MCF 10A (cell line): ENCODE data around the gene SDHAF1. TPM values are rescaled to one million over a fixed set of nuclear protein-coding genes. Genes with fewer than 3 reads are reported as not detected.
"Not testable (repeated sequence)": the region's sequence is repeated elsewhere in the genome, so short reads cannot be mapped to it uniquely, and the experiment has no call there.

Experiments used
- BruUV-seq: library from RNA; stranded (reverse); fragments of 400-500 nt; replicated peaks from 2 replicates; lab custom pipeline; 2021; lab: Mats Ljungman, UMichigan
- CTCF ChIA-PET: fragments of 300-600 bp; sonication (Branson Sonifier 250); formaldehyde crosslinking; extraction: SDS; loops from one replicate; lab custom pipeline; 2021; ENCODE audit warnings: antibody characterized with exemption, inconsistent platforms; lab: Yijun Ruan, JAX
- POLR2A ChIA-PET: fragments of 300-600, 350-650 bp; sonication (Branson Sonifier 250); formaldehyde crosslinking; extraction: SDS; loops from one replicate; lab custom pipeline; 2020; ENCODE audit warnings: antibody characterized with exemption, inconsistent platforms; lab: Yijun Ruan, JAX
- DNase-seq: peaks from one replicate; pipeline ENCODE4 v3.0.0-alpha.2; 2018; ENCODE audit not compliant: unreplicated experiment
- H3K27ac Mint-ChIP-seq: one replicate; pipeline ENCODE4 v1.8.0; 2022; ENCODE audit warnings: mild to moderate bottlenecking, low read depth, mixed read lengths; ENCODE audit not compliant: unreplicated experiment
- H3K27me3 Mint-ChIP-seq: one replicate; pipeline ENCODE4 v1.8.0; 2022; ENCODE audit warnings: mixed read lengths; ENCODE audit not compliant: insufficient read depth, unreplicated experiment
- H3K36me3 Mint-ChIP-seq: one replicate; pipeline ENCODE4 v1.8.0; 2022; ENCODE audit warnings: mild to moderate bottlenecking, moderate library complexity, mixed read lengths; ENCODE audit not compliant: insufficient read depth, unreplicated experiment
- H3K4me1 Mint-ChIP-seq: one replicate; pipeline ENCODE4 v1.8.0; 2022; ENCODE audit warnings: mixed read lengths; ENCODE audit not compliant: insufficient read depth, unreplicated experiment
- H3K4me3 Mint-ChIP-seq: one replicate; pipeline ENCODE4 v1.8.0; 2022; ENCODE audit warnings: mild to moderate bottlenecking, moderate library complexity, mixed read lengths; ENCODE audit not compliant: unreplicated experiment
- H3K9me3 Mint-ChIP-seq: one replicate; pipeline ENCODE4 v1.8.0; 2022; ENCODE audit warnings: mixed read lengths; ENCODE audit not compliant: unreplicated experiment
- intact Hi-C: fragments of 100-400 bp; cut with micrococcal nuclease; formaldehyde crosslinking; loops from 2 replicates; pipeline ENCODE4 v1.14.1; 2022
- total RNA-seq: library from RNA; stranded (reverse); gene quantifications from 2 replicates; pipeline ENCODE4 v1.2.3, GENCODE V29; 2022
- TF ChIP-seq, protein P1 (sequence below): fragments of 200-600 bp; IDR thresholded peaks from one replicate; pipeline ENCODE4 v1.8.0; 2022; ENCODE audit warnings: antibody characterized with exemption, mild to moderate bottlenecking; ENCODE audit not compliant: unreplicated experiment

The SDHAF1 gene
- total RNA-seq, 1 experiment from 2014 or later, result 14.4 TPM

DNA sequence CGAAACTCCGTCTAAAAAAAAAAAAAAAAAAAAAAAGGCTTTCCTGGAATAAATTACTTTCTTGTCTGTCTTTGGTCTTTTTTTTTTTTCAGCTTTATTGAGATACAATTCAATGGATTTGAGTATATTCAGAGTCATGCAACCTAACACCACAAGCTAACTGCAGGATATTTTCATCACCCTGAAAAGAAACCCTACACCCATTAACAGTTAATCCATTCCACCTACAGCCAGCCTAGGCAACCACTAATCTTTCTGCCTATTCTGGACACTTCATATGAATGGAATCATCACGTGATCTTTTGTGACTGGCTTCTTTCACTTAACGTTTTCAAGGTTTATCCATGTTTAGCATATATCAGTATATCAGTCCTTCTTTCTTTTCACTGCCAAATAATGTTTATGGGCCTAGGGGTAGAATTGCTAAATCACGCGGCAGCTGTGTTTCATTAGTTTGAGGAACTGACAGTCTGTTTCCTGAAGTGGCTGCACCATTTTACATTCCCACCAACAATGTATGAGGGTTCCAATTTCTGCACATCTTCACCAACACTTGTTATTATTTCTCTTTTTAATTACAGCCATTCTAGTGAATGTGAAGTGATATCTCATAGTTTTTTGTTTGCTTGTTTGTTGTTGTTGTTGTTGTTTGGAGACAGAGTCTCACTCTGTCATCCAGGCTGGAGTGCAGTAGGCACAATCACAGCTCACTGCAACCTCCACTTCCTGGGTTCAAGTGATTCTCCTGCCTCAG lies 38.9 kb upstream of the SDHAF1 start:
- Mint-ChIP-seq H3K27me3 (peaks cover 34% of the 10 kb centered on the region), H3K36me3 (no peaks in the 10 kb centered on the region), H3K27ac (no peak overlapping the region), H3K4me3 (no peak overlapping the region), H3K9me3 (no peaks in the 10 kb centered on the region), H3K4me1 (no peaks in the 10 kb centered on the region)
- TF ChIP-seq, protein P1, sequence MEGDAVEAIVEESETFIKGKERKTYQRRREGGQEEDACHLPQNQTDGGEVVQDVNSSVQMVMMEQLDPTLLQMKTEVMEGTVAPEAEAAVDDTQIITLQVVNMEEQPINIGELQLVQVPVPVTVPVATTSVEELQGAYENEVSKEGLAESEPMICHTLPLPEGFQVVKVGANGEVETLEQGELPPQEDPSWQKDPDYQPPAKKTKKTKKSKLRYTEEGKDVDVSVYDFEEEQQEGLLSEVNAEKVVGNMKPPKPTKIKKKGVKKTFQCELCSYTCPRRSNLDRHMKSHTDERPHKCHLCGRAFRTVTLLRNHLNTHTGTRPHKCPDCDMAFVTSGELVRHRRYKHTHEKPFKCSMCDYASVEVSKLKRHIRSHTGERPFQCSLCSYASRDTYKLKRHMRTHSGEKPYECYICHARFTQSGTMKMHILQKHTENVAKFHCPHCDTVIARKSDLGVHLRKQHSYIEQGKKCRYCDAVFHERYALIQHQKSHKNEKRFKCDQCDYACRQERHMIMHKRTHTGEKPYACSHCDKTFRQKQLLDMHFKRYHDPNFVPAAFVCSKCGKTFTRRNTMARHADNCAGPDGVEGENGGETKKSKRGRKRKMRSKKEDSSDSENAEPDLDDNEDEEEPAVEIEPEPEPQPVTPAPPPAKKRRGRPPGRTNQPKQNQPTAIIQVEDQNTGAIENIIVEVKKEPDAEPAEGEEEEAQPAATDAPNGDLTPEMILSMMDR, result no peak
- no peak for DNase-seq
- CTCF ChIA-PET, result no interaction called here
- POLR2A ChIA-PET, result no interaction called here
- intact Hi-C loops, result no loop called here
- no TSS peak for BruUV-seq

DNA sequence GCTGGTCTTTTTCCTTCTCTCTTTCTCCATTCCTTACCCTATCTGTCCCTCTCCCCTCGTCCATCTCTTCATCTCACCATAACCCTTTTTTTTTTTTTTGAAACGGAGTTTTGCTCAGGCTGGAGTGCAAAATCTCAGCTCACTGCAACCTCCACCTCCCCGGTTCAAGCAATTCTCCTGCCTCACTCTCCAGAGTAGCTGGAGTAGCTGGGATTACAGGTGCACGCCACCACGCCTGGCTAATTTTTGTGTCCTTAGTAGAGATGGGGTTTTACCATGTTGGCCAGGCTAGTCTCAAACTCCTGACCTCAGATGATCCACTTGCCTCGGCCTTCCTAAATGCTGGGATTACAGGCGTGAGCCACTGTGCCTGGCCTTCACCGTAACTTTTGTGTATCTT lies 37.6 kb upstream of the SDHAF1 start:
- POLR2A ChIA-PET, H3K4me1 Mint-ChIP-seq, DNase-seq, H3K4me3 Mint-ChIP-seq, H3K9me3 Mint-ChIP-seq, intact Hi-C loops, H3K27ac Mint-ChIP-seq, BruUV-seq, H3K36me3 Mint-ChIP-seq: not testable (repeated sequence)
- CTCF ChIA-PET, result interaction anchor here (0.6 to 0.7 kb wide), 2 partner anchors 10 to 408 kb away, joined by 3 to 5 read pairs; no protein-coding TSS in a partner anchor
- peaks cover 34% of the 10 kb centered on the region for H3K27me3 Mint-ChIP-seq

DNA sequence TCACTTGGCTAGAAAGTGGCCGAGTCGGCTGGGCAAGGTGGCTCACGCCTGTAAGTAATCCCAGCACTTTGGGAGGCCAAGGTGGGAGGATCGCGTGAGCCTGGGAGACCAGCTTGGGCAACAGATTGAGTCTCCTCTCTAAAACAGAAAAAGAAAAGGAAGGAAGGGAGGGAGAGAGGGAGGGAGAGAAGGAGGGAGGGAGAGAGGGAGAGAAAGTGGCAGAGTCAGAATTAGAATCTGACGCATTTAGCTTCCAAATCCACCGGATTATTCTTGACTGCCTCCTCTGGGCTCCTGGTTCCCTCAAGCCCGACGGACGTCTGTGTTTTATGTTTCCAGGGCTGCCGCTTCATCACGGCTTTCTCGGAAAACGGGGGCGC lies 36.3 kb upstream of the SDHAF1 start:
- H3K4me1 Mint-ChIP-seq, result no peaks in the 10 kb centered on the region
- no peaks in the 10 kb centered on the region for H3K9me3 Mint-ChIP-seq
- ChIA-PET POLR2A (interaction anchor here (0.8 kb wide), 1 partner anchor 12 kb away, joined by 3 read pairs; no protein-coding TSS in a partner anchor), CTCF (no interaction called here)
- TF ChIP-seq, protein P1, result no peak
- no TSS peak for BruUV-seq
- H3K27me3 Mint-ChIP-seq, result peaks cover 34% of the 10 kb centered on the region
- no peak overlapping the region for H3K27ac Mint-ChIP-seq
- no peaks in the 10 kb centered on the region for H3K36me3 Mint-ChIP-seq
- intact Hi-C loops, result no loop called here
- no peak overlapping the region for H3K4me3 Mint-ChIP-seq
- DNase-seq, result no peak

DNA sequence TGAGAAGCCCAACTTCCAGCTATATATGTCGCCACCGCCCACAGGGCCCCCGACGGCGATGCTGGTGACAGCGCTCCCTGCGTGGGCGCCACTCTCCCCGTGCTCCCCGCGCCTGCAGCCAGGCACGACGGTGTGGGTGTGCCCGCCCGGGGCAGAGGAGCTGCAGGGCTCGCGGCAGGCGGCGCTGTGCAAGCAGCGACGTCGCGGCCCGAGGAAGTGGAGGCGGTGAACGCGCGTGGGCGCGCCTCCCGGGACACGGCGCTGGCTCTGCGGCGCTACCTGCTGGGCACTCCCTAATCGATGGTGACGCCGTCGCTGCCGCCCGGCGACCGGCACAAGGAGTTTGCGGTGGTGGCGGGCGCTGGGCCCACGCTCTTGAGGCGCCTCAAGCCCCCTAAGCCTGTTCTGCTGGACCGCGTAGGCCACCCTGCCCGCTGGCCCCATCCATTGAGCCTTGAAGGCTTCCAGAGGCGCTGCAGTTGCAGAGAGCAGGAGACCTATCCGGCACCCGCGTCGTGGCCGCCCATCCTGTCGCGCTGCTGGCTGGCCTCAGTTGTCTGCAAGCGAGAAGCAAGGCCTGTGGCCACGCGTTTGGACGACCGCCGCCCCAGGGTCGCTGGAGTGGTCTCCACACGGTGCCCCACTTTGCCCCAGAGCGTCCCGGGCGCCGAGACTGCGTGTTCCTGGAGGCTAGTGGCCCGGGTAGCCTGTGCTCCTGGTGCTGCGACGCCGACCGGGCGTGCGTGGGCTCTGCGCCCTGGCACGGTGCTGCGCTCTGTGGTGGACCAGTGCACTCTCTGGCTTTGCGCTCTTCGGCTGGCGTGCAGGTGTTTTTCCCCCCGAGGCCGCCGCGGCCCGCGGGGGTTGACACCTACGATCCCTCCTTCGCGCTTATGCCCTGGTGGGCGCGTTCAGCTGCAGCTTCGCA lies 35.7 kb upstream of the SDHAF1 start:
- ChIA-PET CTCF (no interaction called here), POLR2A (no interaction called here)
- Mint-ChIP-seq H3K27ac (no peak overlapping the region), H3K36me3 (no peaks in the 10 kb centered on the region), H3K4me1 (no peaks in the 10 kb centered on the region), H3K27me3 (peaks cover 34% of the 10 kb centered on the region), H3K9me3 (no peaks in the 10 kb centered on the region), H3K4me3 (no peak overlapping the region)
- BruUV-seq, result no TSS peak
- no peak for DNase-seq
- TF ChIP-seq, protein P1, result no peak
- intact Hi-C loops, result no loop called here
